ENCODE results near the gene PLXDC2. TPM values are rescaled to one million over a fixed set of nuclear protein-coding genes. Genes with fewer than 3 reads are reported as not detected.

Gene PLXDC2
- total and polyA plus RNA-seq, 8 donors, result 2.1 to 57.2 (median 11.2) TPM

DNA sequence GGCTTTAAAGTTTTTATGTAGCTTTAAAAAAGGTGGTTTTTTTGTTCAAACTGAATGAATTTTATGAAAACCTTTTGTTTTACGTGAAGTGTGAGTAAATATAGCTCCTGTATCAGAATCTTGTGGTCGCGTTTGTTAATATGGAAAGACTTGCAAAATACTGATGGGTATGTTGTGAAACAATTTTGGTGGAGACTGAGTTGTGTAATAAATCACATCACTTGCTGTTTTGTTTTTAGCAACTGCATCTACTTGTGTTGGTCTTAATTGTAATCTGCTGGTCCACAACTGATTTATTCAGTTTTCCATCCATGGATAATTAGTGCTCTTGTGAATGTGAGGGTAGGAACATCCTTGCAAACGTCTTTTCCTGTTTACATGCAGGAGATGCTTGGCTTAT, 10.5 kb downstream of the PLXDC2 start:
- no peak for DNase-seq
- 54 to 57% (median 55%) methylated on average over 4 of the region's 4 CpGs for WGBS, 5 donors
- intact Hi-C loops (cut with DNase I; ENCODE audit: low total_unique reads), result no loop called here
- Histone ChIP-seq H3K9me3 (no peaks in the 10 kb centered on the region), H3K27ac (peak overlapping the region in 4 of 5 donors; percentile 21 to 68 (median 48)), H3K27me3 (no peaks in the 10 kb centered on the region), H3K4me3 (no peak overlapping the region), H3K36me3 (no peaks in the 10 kb centered on the region), H3K4me1 (peaks cover 0 to 23% (median 3%) of the 10 kb centered on the region in 4 donors)
- TF ChIP-seq EP300 (IDR thresholded peaks at IDR 0.05) (no peak), POLR2AphosphoS5 (IDR thresholded peaks at IDR 0.05) (peak in 2 of 3 donors; percentile 26 to 32)

DNA sequence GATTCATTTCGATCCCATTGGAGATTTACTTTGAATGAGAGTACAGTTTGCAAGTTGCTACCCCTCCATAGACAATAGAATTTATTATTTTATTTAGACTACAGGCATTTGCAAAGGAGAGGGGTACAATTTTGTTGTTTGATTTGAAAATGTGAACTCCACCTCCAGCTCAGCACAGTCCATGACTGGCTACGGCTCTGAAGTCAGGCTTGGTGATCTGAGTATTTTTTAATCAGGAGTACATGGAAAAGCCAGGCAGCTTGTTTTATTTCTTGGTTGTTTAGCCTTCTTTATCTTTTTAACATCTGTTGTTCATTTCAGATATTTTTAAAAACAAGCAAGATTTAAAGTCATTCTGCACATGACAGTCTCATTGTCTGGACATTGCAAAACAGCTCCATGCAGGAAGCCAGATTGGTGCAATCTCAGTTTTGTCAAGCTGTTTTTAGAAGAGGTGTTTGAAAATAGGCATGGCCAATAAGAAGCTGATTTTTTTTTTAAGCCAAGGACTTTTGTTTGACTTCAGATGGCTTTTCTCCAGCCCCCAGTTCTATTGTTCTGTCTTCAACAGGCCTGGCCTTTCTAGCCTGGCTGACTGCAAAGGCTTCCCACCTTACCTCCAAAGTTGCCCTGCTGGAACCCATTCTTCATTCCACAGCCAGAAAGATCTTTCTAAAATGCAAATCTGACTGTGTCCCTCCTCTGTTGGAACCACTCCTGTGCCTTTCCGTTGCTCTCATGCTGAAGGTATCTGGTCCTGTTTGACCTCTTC, 12.2 kb downstream of the PLXDC2 start:
- peaks cover 0 to 23% (median 3%) of the 10 kb centered on the region in 4 donors for H3K4me1 ChIP-seq
- no peak for TF ChIP-seq EP300 (IDR thresholded peaks at IDR 0.05)
- peak in 1 of 3 donors; percentile 20 for TF ChIP-seq POLR2AphosphoS5 (IDR thresholded peaks at IDR 0.05)
- TF ChIP-seq POLR2A (IDR thresholded peaks at IDR 0.05), result no peak
- TF ChIP-seq, protein P1, sequence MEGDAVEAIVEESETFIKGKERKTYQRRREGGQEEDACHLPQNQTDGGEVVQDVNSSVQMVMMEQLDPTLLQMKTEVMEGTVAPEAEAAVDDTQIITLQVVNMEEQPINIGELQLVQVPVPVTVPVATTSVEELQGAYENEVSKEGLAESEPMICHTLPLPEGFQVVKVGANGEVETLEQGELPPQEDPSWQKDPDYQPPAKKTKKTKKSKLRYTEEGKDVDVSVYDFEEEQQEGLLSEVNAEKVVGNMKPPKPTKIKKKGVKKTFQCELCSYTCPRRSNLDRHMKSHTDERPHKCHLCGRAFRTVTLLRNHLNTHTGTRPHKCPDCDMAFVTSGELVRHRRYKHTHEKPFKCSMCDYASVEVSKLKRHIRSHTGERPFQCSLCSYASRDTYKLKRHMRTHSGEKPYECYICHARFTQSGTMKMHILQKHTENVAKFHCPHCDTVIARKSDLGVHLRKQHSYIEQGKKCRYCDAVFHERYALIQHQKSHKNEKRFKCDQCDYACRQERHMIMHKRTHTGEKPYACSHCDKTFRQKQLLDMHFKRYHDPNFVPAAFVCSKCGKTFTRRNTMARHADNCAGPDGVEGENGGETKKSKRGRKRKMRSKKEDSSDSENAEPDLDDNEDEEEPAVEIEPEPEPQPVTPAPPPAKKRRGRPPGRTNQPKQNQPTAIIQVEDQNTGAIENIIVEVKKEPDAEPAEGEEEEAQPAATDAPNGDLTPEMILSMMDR (IDR thresholded peaks at IDR 0.05), result no peak
- peak in 1 of 2 donors; percentile 14 for DNase-seq

DNA sequence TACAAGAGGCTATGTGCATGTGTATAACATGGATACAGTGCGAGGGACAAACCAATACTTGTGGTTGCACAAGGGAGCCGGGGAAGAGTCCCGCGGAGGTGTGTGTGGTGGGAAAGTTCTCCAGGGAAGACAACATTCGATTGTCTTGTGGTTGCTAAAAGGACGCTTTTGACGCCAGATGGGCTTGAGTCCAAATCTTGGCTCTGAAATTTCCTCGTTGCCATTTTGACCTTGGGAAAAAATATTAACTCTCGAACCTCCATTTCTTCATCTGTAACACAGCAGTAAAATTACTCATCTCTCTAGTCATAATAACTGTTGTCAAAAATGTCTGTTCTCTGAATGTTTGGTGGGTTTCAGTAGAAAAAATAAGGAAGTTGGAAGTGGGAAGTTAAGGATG, 16.5 kb downstream of the PLXDC2 start:
- TF ChIP-seq, protein P1 (IDR thresholded peaks at IDR 0.05), result no peak
- no peak for TF ChIP-seq POLR2A (IDR thresholded peaks at IDR 0.05)
- intact Hi-C loops (cut with DNase I; ENCODE audit: low total_unique reads), result no loop called here
- Histone ChIP-seq H3K27me3 (no peaks in the 10 kb centered on the region), H3K4me1 (peaks cover 0 to 14% (median 3%) of the 10 kb centered on the region in 4 donors), H3K9me3 (no peaks in the 10 kb centered on the region), H3K4me3 (no peak overlapping the region), H3K36me3 (no peaks in the 10 kb centered on the region), H3K27ac (no peak overlapping the region)
- DNase-seq, result peak in 1 of 2 donors; percentile 19
- WGBS, 5 donors, result 47 to 65% (median 53%) methylated on average over 9 of the region's 9 CpGs

More for the DNA sequence above, 12.2 kb downstream of the PLXDC2 start:
- intact Hi-C loops (cut with DNase I; ENCODE audit: low total_unique reads), result no loop called here
- no peak overlapping the region for H3K4me3 ChIP-seq
- H3K27ac ChIP-seq, result peak overlapping the region in 3 of 5 donors; percentile 29 to 68 (median 67)
- no peaks in the 10 kb centered on the region for H3K36me3 ChIP-seq
- no peaks in the 10 kb centered on the region for H3K9me3 ChIP-seq
- 64 to 80% (median 76%) methylated on average over 3 of the region's 3 CpGs for WGBS, 5 donors
- no peaks in the 10 kb centered on the region for H3K27me3 ChIP-seq

DNA sequence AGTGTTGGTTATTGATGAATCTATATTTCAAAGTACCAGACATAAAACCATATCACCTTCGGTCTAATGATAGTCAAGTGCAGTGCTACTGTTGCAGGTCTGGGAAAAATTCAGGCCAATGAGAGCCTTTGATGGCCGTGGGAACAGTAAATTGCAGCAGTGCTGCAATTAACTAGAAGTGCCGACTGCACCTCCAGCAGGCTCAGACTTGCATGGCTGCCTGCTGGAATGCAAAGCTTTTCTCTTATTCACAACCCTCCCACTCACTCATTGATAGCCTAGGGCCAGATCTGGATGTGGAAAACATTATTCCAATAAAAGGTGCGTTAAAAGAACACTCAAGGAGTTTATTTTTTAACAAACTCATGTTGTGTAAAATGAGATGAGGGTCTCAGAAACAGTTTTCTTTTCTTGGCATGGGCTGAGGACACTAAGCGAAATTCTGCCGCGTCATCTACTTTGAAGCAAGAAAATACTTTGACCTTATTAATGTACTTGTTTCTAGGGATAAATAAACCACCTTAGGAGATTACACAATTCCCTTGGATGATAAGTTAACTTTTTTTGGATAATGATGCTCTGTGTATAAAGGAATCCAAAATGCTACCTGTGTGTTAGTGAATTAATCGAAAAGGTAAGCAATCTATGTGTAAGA, 17.1 kb downstream of the PLXDC2 start:
- Histone ChIP-seq H3K4me3 (no peak overlapping the region), H3K27ac (no peak overlapping the region), H3K36me3 (no peaks in the 10 kb centered on the region), H3K9me3 (no peaks in the 10 kb centered on the region), H3K4me1 (peaks cover 0 to 10% (median 3%) of the 10 kb centered on the region in 4 donors), H3K27me3 (no peaks in the 10 kb centered on the region)
- 73 to 80% (median 80%) methylated on average over 8 of the region's 8 CpGs for WGBS, 5 donors
- intact Hi-C loops (cut with DNase I; ENCODE audit: low total_unique reads), result no loop called here
- DNase-seq, result no peak
- TF ChIP-seq EP300 (IDR thresholded peaks at IDR 0.05), result no peak
- TF ChIP-seq POLR2A (IDR thresholded peaks at IDR 0.05), result no peak
- TF ChIP-seq, protein P1 (IDR thresholded peaks at IDR 0.05), result no peak
- no peak for TF ChIP-seq POLR2AphosphoS5 (IDR thresholded peaks at IDR 0.05)
